IMR-90 (cell line): ENCODE measurements around the gene TNNI2. TPM values are rescaled to one million over a fixed set of nuclear protein-coding genes. Genes with fewer than 3 reads are reported as not detected.

Experiments used
- ATAC-seq: fragments of 200-7000 bp; cut with Tn5 transposase; 2 replicates; pipeline ENCODE4 v1.9.1; 2020; ENCODE audit warnings: low read depth, mild to moderate bottlenecking, moderate library complexity
- BruUV-seq: library from RNA; stranded (reverse); fragments of 400-500 nt; replicated peaks from 2 replicates; lab custom pipeline; 2021; lab: Mats Ljungman, UMichigan
- CTCF ChIA-PET: fragments of 300-600 bp; formaldehyde crosslinking; extraction: SDS; loops from one replicate; lab custom pipeline; 2021; ENCODE audit warnings: antibody characterized with exemption; lab: Yijun Ruan, JAX
- POLR2A ChIA-PET: fragments of 300-600 bp; sonication (Branson Sonifier 250); formaldehyde crosslinking; loops from one replicate; lab custom pipeline; 2022; ENCODE audit warnings: antibody characterized with exemption; ENCODE audit not compliant: unreplicated experiment; lab: Charles Lee
- DNase-seq: peaks from one replicate; pipeline ENCODE4 v3.0.0; 2013
- H2AFZ ChIP-seq: replicated peaks from 2 replicates; pipeline ENCODE3; 2013; ENCODE audit warnings: low read length, mild to moderate bottlenecking; ENCODE audit not compliant: poor library complexity
- H2AK5ac ChIP-seq: 2 replicates; pipeline ENCODE4 v1.6.1; 2013; ENCODE audit warnings: low read depth, low read length, inconsistent platforms
- H2AK9ac ChIP-seq: replicated peaks from 2 replicates; pipeline ENCODE3; 2013; ENCODE audit warnings: mild to moderate bottlenecking, low read depth, low read length, moderate library complexity; ENCODE audit not compliant: poor library complexity
- H2BK120ac ChIP-seq: 2 replicates; pipeline ENCODE4 v1.6.1; 2013; ENCODE audit warnings: low read depth, low read length, inconsistent platforms
- H2BK15ac ChIP-seq: 3 replicates; pipeline ENCODE4 v1.6.1; 2013; ENCODE audit warnings: low read depth, low read length, inconsistent platforms
- H2BK20ac ChIP-seq: 2 replicates; pipeline ENCODE4 v1.6.1; 2013; ENCODE audit warnings: low read depth, mild to moderate bottlenecking, inconsistent platforms, low read length, moderate library complexity
- H2BK5ac ChIP-seq: 2 replicates; pipeline ENCODE4 v1.6.1; 2013; ENCODE audit warnings: mild to moderate bottlenecking, low read depth, low read length, inconsistent platforms; ENCODE audit not compliant: poor library complexity, severe bottlenecking
- H3K14ac ChIP-seq: replicated peaks from 2 replicates; pipeline ENCODE4 v1.6.1; 2013; ENCODE audit warnings: low read depth, low read length, inconsistent platforms
- H3K18ac ChIP-seq: 2 replicates; pipeline ENCODE4 v1.6.1; 2013; ENCODE audit warnings: low read depth, low read length, control low read depth
- H3K23ac ChIP-seq: 2 replicates; pipeline ENCODE4 v1.6.1; 2013; ENCODE audit warnings: low read depth, low read length, inconsistent platforms
- H3K27ac ChIP-seq: 2 replicates; pipeline ENCODE4 v1.5.1; 2013; ENCODE audit warnings: mild to moderate bottlenecking, control low read depth, low read length; ENCODE audit not compliant: insufficient read depth
- H3K27me3 ChIP-seq: 2 replicates; pipeline ENCODE4 v1.6.1; 2013; ENCODE audit warnings: low read length; ENCODE audit not compliant: control insufficient read depth, insufficient read depth
- H3K36me3 ChIP-seq: 2 replicates; pipeline ENCODE4 v1.6.1; 2013; ENCODE audit warnings: low read length, mixed read lengths; ENCODE audit not compliant: control insufficient read depth, insufficient read depth
- H3K4ac ChIP-seq: 2 replicates; pipeline ENCODE4 v1.6.1; 2013; ENCODE audit warnings: low read depth, low read length, inconsistent platforms
- H3K4me1 ChIP-seq: 2 replicates; pipeline ENCODE4 v1.6.1; 2013; ENCODE audit warnings: low read length, mixed read lengths; ENCODE audit not compliant: control insufficient read depth, insufficient read depth
- H3K4me2 ChIP-seq: 2 replicates; pipeline ENCODE4 v1.6.1; 2013; ENCODE audit warnings: low read depth, mild to moderate bottlenecking, control low read depth, low read length, moderate library complexity
- H3K4me3 ChIP-seq: 2 replicates; pipeline ENCODE4 v1.5.1; 2013; ENCODE audit warnings: low read depth, mild to moderate bottlenecking, control low read depth, low read length, moderate library complexity; ENCODE audit not compliant: insufficient read depth
- H3K56ac ChIP-seq: 2 replicates; pipeline ENCODE4 v1.6.1; 2013; ENCODE audit warnings: low read length, inconsistent platforms; ENCODE audit not compliant: insufficient read depth; ENCODE audit errors: extremely low read depth
- H3K79me1 ChIP-seq, 2 experiments: 2 replicates each; pipeline ENCODE4 v1.6.1; 2013; ENCODE audit warnings: low read length in 2 of 2, inconsistent platforms in 1 of 2, low read depth in 1 of 2
- H3K9ac ChIP-seq: 2 replicates; pipeline ENCODE4 v1.6.1; 2013; ENCODE audit warnings: low read depth, low read length, control low read depth
- H3K9me1 ChIP-seq: 2 replicates; pipeline ENCODE4 v1.6.1; 2013; ENCODE audit warnings: low read length, inconsistent platforms; ENCODE audit not compliant: insufficient read depth
- H3K9me3 ChIP-seq: 2 replicates; pipeline ENCODE4 v1.6.1; 2013; ENCODE audit warnings: low read length; ENCODE audit not compliant: control insufficient read depth, insufficient read depth
- H4K20me1 ChIP-seq: 2 replicates; pipeline ENCODE4 v1.6.1; 2013; ENCODE audit warnings: low read length, inconsistent platforms; ENCODE audit not compliant: insufficient read depth
- H4K5ac ChIP-seq: 2 replicates; pipeline ENCODE4 v1.6.1; 2013; ENCODE audit warnings: mild to moderate bottlenecking, low read depth, low read length, control low read depth
- H4K8ac ChIP-seq, 2 experiments: 2 replicates each; pipeline ENCODE4 v1.6.1; 2013; ENCODE audit warnings: low read depth in 2 of 2, low read length in 2 of 2, control low read depth in 1 of 2, inconsistent platforms in 1 of 2
- H4K91ac ChIP-seq: 2 replicates; pipeline ENCODE4 v1.6.1; 2013; ENCODE audit warnings: low read depth, low read length, inconsistent platforms; ENCODE audit not compliant: insufficient read depth
- BHLHE40 ChIP-seq: fragments of 150-350 bp; IDR thresholded peaks from 2 replicates; pipeline ENCODE4 v1.6.1; 2016; ENCODE audit warnings: mild to moderate bottlenecking, low read depth, low read length
- CEBPB ChIP-seq: IDR thresholded peaks from 2 replicates; pipeline ENCODE4 v1.6.1; 2012; ENCODE audit warnings: low read depth, low read length, improper control_type of control experiment
- CHD1 ChIP-seq: IDR thresholded peaks from 2 replicates; pipeline ENCODE4 v1.6.1; 2012; ENCODE audit warnings: low read depth, low read length, improper control_type of control experiment
- CTCF ChIP-seq: conservative IDR thresholded peaks from 2 replicates; pipeline ENCODE4 v1.5.1; 2012; ENCODE audit warnings: mild to moderate bottlenecking, low read depth, low read length, improper control_type of control experiment
- FOS ChIP-seq: fragments of 150-350 bp; IDR thresholded peaks from 2 replicates; pipeline ENCODE4 v1.6.1; 2016; ENCODE audit warnings: low read depth, low read length
- MAZ ChIP-seq: IDR thresholded peaks from 2 replicates; pipeline ENCODE4 v1.6.1; 2012; ENCODE audit warnings: low read depth, mild to moderate bottlenecking, low read length, improper control_type of control experiment, moderate library complexity, borderline replicate concordance
- RAD21 ChIP-seq: IDR thresholded peaks from 2 replicates; pipeline ENCODE4 v1.6.1; 2012; ENCODE audit warnings: low read length, improper control_type of control experiment
- SMC3 ChIP-seq: fragments of 150-350 bp; IDR thresholded peaks from 2 replicates; pipeline ENCODE4 v1.6.1; 2016; ENCODE audit warnings: low read depth, mild to moderate bottlenecking, antibody characterized with exemption, low read length, moderate library complexity
- USF2 ChIP-seq: fragments of 150-350 bp; IDR thresholded peaks from 2 replicates; pipeline ENCODE4 v1.6.1; 2017; ENCODE audit warnings: mild to moderate bottlenecking, antibody characterized with exemption, low read length, low read depth
- WGBS, 2 experiments: methylation state at CpG; one replicate each; pipeline versions ENCODE4 v1.1.5 to v1.1.7; 2013; ENCODE audit warnings: missing lambda C conversion rate in 2 of 2; ENCODE audit not compliant: insufficient read length in 1 of 2; ENCODE audit errors: extremely low coverage in 2 of 2; 5-methylcytosine and 5-hydroxymethylcytosine counted together
- dilution Hi-C: fragments of 300-500 bp; cut with HindIII; formaldehyde crosslinking; loops from one replicate; pipeline ENCODE4 v1.14.3; 2018; ENCODE audit warnings: low sequenced_read_pairs; ENCODE audit not compliant: unreplicated experiment
- in situ Hi-C: fragments of 300-500 bp; cut with MboI; formaldehyde crosslinking; loops from 3 replicates; pipeline ENCODE4 v1.14.3; 2019; ENCODE audit warnings: low sequenced_read_pairs, inconsistent platforms, mixed read lengths
- intact Hi-C: fragments of 100-400 bp; cut with micrococcal nuclease; formaldehyde crosslinking; loops from 2 replicates; pipeline ENCODE4 v1.10.0; 2022
- polyA plus RNA-seq, 3 experiments: library from polyadenylated mRNA; depleted of rRNA; stranded (reverse); fragments of >200 nt; gene quantifications; 2 replicates each; pipeline ENCODE4 v1.2.3, GENCODE V29; 2012; ENCODE audit warnings: low replicate concordance in 1 of 3
- total RNA-seq: library from RNA; depleted of rRNA; stranded (reverse); fragments of >200 nt; gene quantifications from 2 replicates; pipeline ENCODE4 v1.2.3, GENCODE V29; 2012

The TNNI2 gene
- total and polyA plus RNA-seq, 2 of the 4 experiments (the other 2 are of a cell fraction): not detected

- BruUV-seq: no TSS peak
- Histone ChIP-seq H3K4me2 (no peak overlapping the region), H3K14ac (no peak overlapping the region), H3K9me1 (no peaks in the 10 kb centered on the region), H3K9me3 (no peaks in the 10 kb centered on the region), H3K56ac (no peak overlapping the region), H3K4ac (no peak overlapping the region), H3K23ac (no peak overlapping the region), H3K9ac (no peak overlapping the region), H3K27me3 (peaks cover 6% of the 10 kb centered on the region; the same call in 1 of the 2 replicates), H3K79me1 (no peaks in the 10 kb centered on the region), H2AFZ (no peak overlapping the region), H3K36me3 (no peaks in the 10 kb centered on the region), H3K4me1 (peaks cover 3% of the 10 kb centered on the region; the same call in 1 of the 2 replicates), H4K5ac (no peak overlapping the region), H4K91ac (no peak overlapping the region), H3K4me3 (no peak overlapping the region), H2BK20ac (no peak overlapping the region), H3K27ac (no peak overlapping the region), H2AK5ac (no peak overlapping the region), H3K18ac (no peak overlapping the region), H2AK9ac (no peak overlapping the region), H4K20me1 (no peaks in the 10 kb centered on the region), H2BK5ac (no peak overlapping the region), H4K8ac (no peak overlapping the region), H2BK120ac (no peak overlapping the region), H2BK15ac (no peak overlapping the region)
- ATAC-seq (no peak), DNase-seq (no peak)
- dilution Hi-C loops (no loop called here), intact Hi-C loops (no loop called here), in situ Hi-C loops (no loop called here)
- ChIA-PET POLR2A (no interaction called here), CTCF (interaction anchor here (0.9 to 1.5 kb wide), 2 partner anchors 35 to 123 kb away, joined by 3 read pairs; no protein-coding TSS in a partner anchor)
- TF ChIP-seq CHD1: no peak
- no peak for TF ChIP-seq BHLHE40
- TF ChIP-seq CTCF: no peak
- no peak for TF ChIP-seq MAZ
- TF ChIP-seq CEBPB: no peak
- TF ChIP-seq SMC3: no peak
- no peak for TF ChIP-seq FOS
- no peak for TF ChIP-seq RAD21
- TF ChIP-seq USF2: no peak
- WGBS, 2 experiments: 82% methylated on average over 10 of the region's 33 CpGs; no CpG with 5 or more reads in 1 of the 2 experiments
These were observed 38.7 kb downstream of the TNNI2 start for GRCh38 chr11:1877211-1878136.
